K562 (cell line): Measurements from ENCODE around the gene RNF152. TPM values are rescaled to one million over a fixed set of nuclear protein-coding genes. Genes with fewer than 3 reads are reported as not detected.

Experiments
- ATF1 ChIP-seq, 2 experiments: fragments of 450-650 bp in 1 of 2; IDR thresholded peaks; 2 replicates each; pipeline ENCODE4 v1.6.1; 2016; ENCODE audit warnings: missing compliant biosample characterization in 1 of 2, missing genetic modification characterization in 1 of 2
- CTBP1 ChIP-seq: fragments of 450-650 bp; IDR thresholded peaks from 2 replicates; pipeline ENCODE4 v1.6.1; 2016; ENCODE audit warnings: borderline replicate concordance
- FOSL1 ChIP-seq: fragments of 200-800 bp; sonication (Bioruptor generic); conservative IDR thresholded peaks from 2 replicates; pipeline ENCODE4 v1.6.1; 2016; ENCODE audit warnings: missing genetic modification characterization, missing compliant biosample characterization
- MYBL2 ChIP-seq, 2 experiments: fragments of 450-650 bp in 1 of 2; sonication (generic) in 1 of 2; formaldehyde crosslinking in 1 of 2; IDR thresholded peaks; 2 replicates each; pipeline versions ENCODE4 v1.6.1 to v1.8.1; 2017 to 2022; ENCODE audit warnings: borderline replicate concordance in 1 of 2, inconsistent platforms in 1 of 2, low read depth in 1 of 2, mild to moderate bottlenecking in 1 of 2, missing genetic modification reagents in 1 of 2, moderate library complexity in 1 of 2
- PCBP1 ChIP-seq: fragments of 200-400 bp; formaldehyde crosslinking; IDR thresholded peaks from 2 replicates; pipeline ENCODE4 v1.6.1; 2018; ENCODE audit warnings: mild to moderate bottlenecking, low read depth, low read length; ENCODE audit not compliant: poor library complexity, severe bottlenecking
- PCBP2 ChIP-seq: fragments of 200-400 bp; formaldehyde crosslinking; IDR thresholded peaks from 2 replicates; pipeline ENCODE4 v1.6.1; 2018; ENCODE audit warnings: low read length, low read depth, mild to moderate bottlenecking, moderate library complexity; ENCODE audit not compliant: poor library complexity, severe bottlenecking
- RFX7 ChIP-seq: fragments of 250-450 bp; sonication (Bioruptor Pico); IDR thresholded peaks from 2 replicates; pipeline ENCODE4 v1.5.1; 2021; ENCODE audit warnings: mild to moderate bottlenecking
- SRSF9 ChIP-seq: fragments of 200-400 bp; formaldehyde crosslinking; IDR thresholded peaks from 2 replicates; pipeline ENCODE4 v1.6.1; 2017; ENCODE audit warnings: low read depth, low read length, borderline replicate concordance
- TOE1 ChIP-seq, 2 experiments: fragments of 450-650 bp in 1 of 2; sonication (generic) in 1 of 2; formaldehyde crosslinking in 1 of 2; IDR thresholded peaks; 2 replicates each; pipeline versions ENCODE4 v1.7.1 to v1.8.0; 2016 to 2022; ENCODE audit warnings: borderline replicate concordance in 2 of 2, mild to moderate bottlenecking in 2 of 2, antibody characterized with exemption in 1 of 2, inconsistent platforms in 1 of 2, low read depth in 1 of 2, missing genetic modification reagents in 1 of 2, moderate library complexity in 1 of 2
- polyA plus RNA-seq, 8 experiments: library from polyadenylated mRNA; depleted of rRNA in 4 of 8; stranded (reverse) in 5 of 8; unstranded in 3 of 8; fragments of >200 nt; fragmentation: Nextera tagmentation in 2 of 8; fragmentation: Illumina TruSeq in 1 of 8; extraction: Ambion mirVana in 2 of 8; extraction: Trizol in 1 of 8; gene quantifications; 2 replicates each; pipeline versions ENCODE4 v1.2.1 to v1.2.3, GENCODE V29; 2011 to 2014; ENCODE audit warnings: inconsistent platforms in 1 of 8, missing spikeins in 1 of 8
- total RNA-seq, 7 experiments: library from RNA; depleted of rRNA in 6 of 7; stranded (reverse); fragments of >200 nt in 6 of 7; fragmentation: Illumina TruSeq in 2 of 7; extraction: Trizol in 2 of 7; gene quantifications; 2 replicates each; pipeline versions ENCODE4 v1.2.1 to v1.2.3, GENCODE V29; 2011 to 2021; ENCODE audit warnings: low replicate concordance in 1 of 7
- TF ChIP-seq, protein P1 (sequence below): sonication (generic); formaldehyde crosslinking; IDR thresholded peaks from 2 replicates; pipeline ENCODE4 v1.8.0; 2022; ENCODE audit warnings: missing genetic modification reagents, mild to moderate bottlenecking, moderate library complexity, borderline replicate concordance
- TF ChIP-seq, protein P2 (sequence below): fragments of 250-450 bp; sonication (Bioruptor Pico); IDR thresholded peaks from 2 replicates; pipeline ENCODE4 v1.8.0; 2022; ENCODE audit warnings: moderate library complexity, mild to moderate bottlenecking, inconsistent platforms
- TF ChIP-seq, protein P3 (sequence below): fragments of 450-650 bp; IDR thresholded peaks from 2 replicates; pipeline ENCODE4 v1.6.1; 2018; ENCODE audit not compliant: partially characterized antibody
- TF ChIP-seq, protein P4 (sequence below): fragments of 250-450 bp; sonication (Bioruptor Pico); IDR thresholded peaks from 2 replicates; pipeline ENCODE4 v1.8.0; 2021; ENCODE audit warnings: borderline replicate concordance, mild to moderate bottlenecking, moderate library complexity; ENCODE audit not compliant: poor library complexity, severe bottlenecking
- TF ChIP-seq, protein P5 (sequence below): fragments of 450-650 bp; IDR thresholded peaks from 2 replicates; pipeline ENCODE4 v1.6.1; 2016; ENCODE audit warnings: missing biosample characterization, missing genetic modification characterization

Gene RNF152
- total and polyA plus RNA-seq, 9 of the 15 experiments (the other 6 are each of a cell fraction or from before 2014, with no cell fraction given), result 0.04 to 0.05 TPM; not detected in 7

DNA sequence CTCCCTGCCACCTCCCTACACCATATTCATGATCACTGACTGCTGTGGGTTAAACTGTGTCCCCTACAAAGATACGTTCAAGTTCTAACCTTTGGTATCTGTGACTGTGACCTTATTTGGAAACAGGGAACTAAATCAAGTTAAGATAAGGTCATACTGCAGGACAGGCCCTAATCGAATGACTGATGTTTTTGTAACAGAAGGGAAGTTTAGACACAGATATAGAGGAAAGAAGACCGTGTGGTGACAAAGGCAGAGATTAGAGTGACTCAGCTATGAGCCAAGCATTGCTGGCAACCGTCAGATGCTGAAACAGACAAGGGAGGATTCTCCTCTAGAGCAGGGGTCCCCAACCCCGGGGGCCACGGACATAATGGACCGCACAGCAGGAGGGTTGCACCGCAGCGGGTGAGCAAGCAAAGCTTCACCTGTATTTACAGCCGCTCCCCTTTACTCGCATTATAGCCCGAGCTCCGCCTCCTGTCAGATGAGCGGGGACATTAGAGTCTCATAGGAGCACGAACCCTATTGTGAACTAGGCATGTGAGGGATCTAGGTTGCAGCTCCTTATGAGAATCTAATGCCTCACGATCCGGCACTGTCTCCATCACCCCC, 28.9 kb upstream of the RNF152 start (continued):
- TF ChIP-seq SRSF9 (no peak), PCBP2 (no peak), RFX7 (CRISPR knock-in tag) (no peak), PCBP1 (no peak), TOE1 (IDR thresholded peaks at IDR 0.05; ENCODE audit: borderline replicate concordance) (no peak), TOE1 (CRISPR knock-in tag; IDR thresholded peaks at IDR 0.05; ENCODE audit: borderline replicate concordance, low read depth) (no peak), MYBL2 (IDR thresholded peaks at IDR 0.05; ENCODE audit: low read depth) (no peak), MYBL2 (CRISPR knock-in tag; IDR thresholded peaks at IDR 0.05; ENCODE audit: borderline replicate concordance) (no peak), FOSL1 (tag) (peak; percentile 88), ATF1 (CRISPR knock-in tag; IDR thresholded peaks at IDR 0.05) (no peak), ATF1 (tag; IDR thresholded peaks at IDR 0.05) (no peak), CTBP1 (no peak)
- TF ChIP-seq, protein P1, sequence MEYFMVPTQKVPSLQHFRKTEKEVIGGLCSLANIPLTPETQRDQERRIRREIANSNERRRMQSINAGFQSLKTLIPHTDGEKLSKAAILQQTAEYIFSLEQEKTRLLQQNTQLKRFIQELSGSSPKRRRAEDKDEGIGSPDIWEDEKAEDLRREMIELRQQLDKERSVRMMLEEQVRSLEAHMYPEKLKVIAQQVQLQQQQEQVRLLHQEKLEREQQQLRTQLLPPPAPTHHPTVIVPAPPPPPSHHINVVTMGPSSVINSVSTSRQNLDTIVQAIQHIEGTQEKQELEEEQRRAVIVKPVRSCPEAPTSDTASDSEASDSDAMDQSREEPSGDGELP (CRISPR knock-in tag), result no peak
- TF ChIP-seq, protein P2, sequence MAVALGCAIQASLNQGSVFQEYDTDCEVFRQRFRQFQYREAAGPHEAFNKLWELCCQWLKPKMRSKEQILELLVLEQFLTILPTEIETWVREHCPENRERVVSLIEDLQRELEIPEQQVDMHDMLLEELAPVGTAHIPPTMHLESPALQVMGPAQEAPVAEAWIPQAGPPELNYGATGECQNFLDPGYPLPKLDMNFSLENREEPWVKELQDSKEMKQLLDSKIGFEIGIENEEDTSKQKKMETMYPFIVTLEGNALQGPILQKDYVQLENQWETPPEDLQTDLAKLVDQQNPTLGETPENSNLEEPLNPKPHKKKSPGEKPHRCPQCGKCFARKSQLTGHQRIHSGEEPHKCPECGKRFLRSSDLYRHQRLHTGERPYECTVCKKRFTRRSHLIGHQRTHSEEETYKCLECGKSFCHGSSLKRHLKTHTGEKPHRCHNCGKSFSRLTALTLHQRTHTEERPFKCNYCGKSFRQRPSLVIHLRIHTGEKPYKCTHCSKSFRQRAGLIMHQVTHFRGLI (CRISPR knock-in tag), result no peak
- TF ChIP-seq, protein P3, sequence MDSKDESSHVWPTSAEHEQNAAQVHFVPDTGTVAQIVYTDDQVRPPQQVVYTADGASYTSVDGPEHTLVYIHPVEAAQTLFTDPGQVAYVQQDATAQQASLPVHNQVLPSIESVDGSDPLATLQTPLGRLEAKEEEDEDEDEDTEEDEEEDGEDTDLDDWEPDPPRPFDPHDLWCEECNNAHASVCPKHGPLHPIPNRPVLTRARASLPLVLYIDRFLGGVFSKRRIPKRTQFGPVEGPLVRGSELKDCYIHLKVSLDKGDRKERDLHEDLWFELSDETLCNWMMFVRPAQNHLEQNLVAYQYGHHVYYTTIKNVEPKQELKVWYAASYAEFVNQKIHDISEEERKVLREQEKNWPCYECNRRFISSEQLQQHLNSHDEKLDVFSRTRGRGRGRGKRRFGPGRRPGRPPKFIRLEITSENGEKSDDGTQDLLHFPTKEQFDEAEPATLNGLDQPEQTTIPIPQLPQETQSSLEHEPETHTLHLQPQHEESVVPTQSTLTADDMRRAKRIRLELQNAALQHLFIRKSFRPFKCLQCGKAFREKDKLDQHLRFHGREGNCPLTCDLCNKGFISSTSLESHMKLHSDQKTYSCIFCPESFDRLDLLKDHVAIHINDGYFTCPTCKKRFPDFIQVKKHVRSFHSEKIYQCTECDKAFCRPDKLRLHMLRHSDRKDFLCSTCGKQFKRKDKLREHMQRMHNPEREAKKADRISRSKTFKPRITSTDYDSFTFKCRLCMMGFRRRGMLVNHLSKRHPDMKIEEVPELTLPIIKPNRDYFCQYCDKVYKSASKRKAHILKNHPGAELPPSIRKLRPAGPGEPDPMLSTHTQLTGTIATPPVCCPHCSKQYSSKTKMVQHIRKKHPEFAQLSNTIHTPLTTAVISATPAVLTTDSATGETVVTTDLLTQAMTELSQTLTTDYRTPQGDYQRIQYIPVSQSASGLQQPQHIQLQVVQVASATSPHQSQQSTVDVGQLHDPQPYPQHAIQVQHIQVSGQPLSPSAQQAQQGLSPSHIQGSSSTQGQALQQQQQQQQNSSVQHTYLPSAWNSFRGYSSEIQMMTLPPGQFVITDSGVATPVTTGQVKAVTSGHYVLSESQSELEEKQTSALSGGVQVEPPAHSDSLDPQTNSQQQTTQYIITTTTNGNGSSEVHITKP, result no peak
- TF ChIP-seq, protein P4, sequence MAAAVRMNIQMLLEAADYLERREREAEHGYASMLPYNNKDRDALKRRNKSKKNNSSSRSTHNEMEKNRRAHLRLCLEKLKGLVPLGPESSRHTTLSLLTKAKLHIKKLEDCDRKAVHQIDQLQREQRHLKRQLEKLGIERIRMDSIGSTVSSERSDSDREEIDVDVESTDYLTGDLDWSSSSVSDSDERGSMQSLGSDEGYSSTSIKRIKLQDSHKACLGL (CRISPR knock-in tag), result no peak
- TF ChIP-seq, protein P5, sequence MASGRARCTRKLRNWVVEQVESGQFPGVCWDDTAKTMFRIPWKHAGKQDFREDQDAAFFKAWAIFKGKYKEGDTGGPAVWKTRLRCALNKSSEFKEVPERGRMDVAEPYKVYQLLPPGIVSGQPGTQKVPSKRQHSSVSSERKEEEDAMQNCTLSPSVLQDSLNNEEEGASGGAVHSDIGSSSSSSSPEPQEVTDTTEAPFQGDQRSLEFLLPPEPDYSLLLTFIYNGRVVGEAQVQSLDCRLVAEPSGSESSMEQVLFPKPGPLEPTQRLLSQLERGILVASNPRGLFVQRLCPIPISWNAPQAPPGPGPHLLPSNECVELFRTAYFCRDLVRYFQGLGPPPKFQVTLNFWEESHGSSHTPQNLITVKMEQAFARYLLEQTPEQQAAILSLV (tag), result no peak
